Endothelial cell of umbilical vein (primary cell): ENCODE measurements around the gene TAF4B. TPM values are rescaled to one million over a fixed set of nuclear protein-coding genes. Genes with fewer than 3 reads are reported as not detected.
A peak's percentile ranks its signal among the peaks of the same experiment; 100 is the strongest.

Source experiments
- Bru-seq: library from RNA; stranded (reverse); fragments of 400-500 nt; gene quantifications from one replicate; lab custom pipeline; 2021; lab: Mats Ljungman, UMichigan
- BruChase-seq, 2 experiments: library from RNA; stranded (reverse); fragments of 400-500 nt; gene quantifications; one replicate each; lab custom pipeline; 2021; lab: Mats Ljungman, UMichigan
- BruUV-seq: library from RNA; stranded (reverse); fragments of 400-500 nt; replicated peaks from 2 replicates; lab custom pipeline; 2021; lab: Mats Ljungman, UMichigan
- CTCF ChIA-PET: fragments of 300-600, 350-600 bp; sonication (Branson Sonifier 250); formaldehyde crosslinking; loops from one replicate; lab custom pipeline; 2021; ENCODE audit warnings: antibody characterized with exemption, inconsistent platforms; lab: Charles Lee
- POLR2A ChIA-PET: fragments of 300-600, 350-600 bp; sonication (Branson Sonifier 250); formaldehyde crosslinking; loops from one replicate; lab custom pipeline; 2021; ENCODE audit warnings: antibody characterized with exemption, inconsistent platforms; lab: Charles Lee
- DNase-seq: peaks from one replicate; pipeline ENCODE4 v3.0.0-alpha.2; 2011; ENCODE audit warnings: low read depth, low spot score
- FAIRE-seq: peaks from 2 replicates; lab custom pipeline; 2011; peaks lifted over from hg19 to GRCh38; lab: Jason Lieb, UNC
- H2AFZ ChIP-seq: 2 replicates; pipeline ENCODE4 v1.6.0; 2012; ENCODE audit warnings: low read depth, low read length, control low read depth, inconsistent platforms
- H3K27ac ChIP-seq: 2 replicates; pipeline ENCODE4 v1.5.1; 2011; ENCODE audit warnings: low read depth, mild to moderate bottlenecking, control low read depth, low read length, moderate library complexity; ENCODE audit not compliant: insufficient read depth
- H3K27me3 ChIP-seq, 2 experiments: 2 replicates each; pipeline versions ENCODE4 v1.6.0 to v1.6.1; 2011; ENCODE audit warnings: low read length in 2 of 2, mixed read lengths in 1 of 2; ENCODE audit not compliant: control insufficient read depth in 2 of 2, insufficient read depth in 2 of 2
- H3K36me3 ChIP-seq, 2 experiments: 2 replicates in 1 of 2; 3 replicates in 1 of 2; pipeline ENCODE4 v1.5.1; 2011; ENCODE audit warnings: low read length in 2 of 2, mild to moderate bottlenecking in 1 of 2, moderate library complexity in 1 of 2; ENCODE audit not compliant: control insufficient read depth in 2 of 2, insufficient read depth in 2 of 2; ENCODE audit errors: extremely low read depth in 1 of 2
- H3K4me1 ChIP-seq: 3 replicates; pipeline ENCODE4 v1.5.1; 2011; ENCODE audit warnings: mild to moderate bottlenecking, low read length; ENCODE audit not compliant: control insufficient read depth, insufficient read depth; ENCODE audit errors: extremely low read depth
- H3K4me2 ChIP-seq: 2 replicates; pipeline ENCODE4 v1.6.1; 2011; ENCODE audit warnings: low read length, control low read depth, mixed read lengths; ENCODE audit not compliant: insufficient read depth
- H3K4me3 ChIP-seq, 3 experiments: fragments of 200-600 bp in 1 of 3; sonication (generic), shearing (Covaris generic) in 1 of 3; replicated peaks in 1 of 3; 2 replicates each; pipeline ENCODE4 v1.5.1; 2011 to 2016; ENCODE audit warnings: control low read depth in 3 of 3, low read length in 3 of 3, mild to moderate bottlenecking in 2 of 3, inconsistent platforms in 1 of 3, low read depth in 1 of 3, moderate library complexity in 1 of 3; ENCODE audit not compliant: insufficient read depth in 1 of 3
- H3K79me2 ChIP-seq: 2 replicates; pipeline ENCODE4 v1.6.0; 2012; ENCODE audit warnings: low read length, inconsistent platforms; ENCODE audit not compliant: control insufficient read depth, insufficient read depth
- H3K9ac ChIP-seq: replicated peaks from 2 replicates; pipeline ENCODE3; 2011; ENCODE audit warnings: low read length, control low read depth; ENCODE audit not compliant: insufficient read depth; ENCODE audit errors: extremely low read depth
- H3K9me1 ChIP-seq: replicated peaks from 3 replicates; pipeline ENCODE4 v1.6.0; 2011; ENCODE audit warnings: mild to moderate bottlenecking, low read length; ENCODE audit not compliant: control insufficient read depth, insufficient read depth; ENCODE audit errors: extremely low read depth
- H3K9me3 ChIP-seq: replicated peaks from 2 replicates; pipeline ENCODE4 v1.5.1; 2012; ENCODE audit warnings: low read length, inconsistent platforms; ENCODE audit not compliant: control insufficient read depth, insufficient read depth
- H4K20me1 ChIP-seq: replicated peaks from 2 replicates; pipeline ENCODE3; 2011; ENCODE audit warnings: mild to moderate bottlenecking, low read length; ENCODE audit not compliant: control insufficient read depth, insufficient read depth; ENCODE audit errors: extremely low read depth
- EZH2 ChIP-seq: IDR thresholded peaks from 2 replicates; pipeline ENCODE4 v1.6.1; 2012; ENCODE audit warnings: borderline replicate concordance, low read depth, mild to moderate bottlenecking, moderate library complexity, low read length, inconsistent platforms; ENCODE audit not compliant: severe bottlenecking
- FOS ChIP-seq: IDR thresholded peaks from 2 replicates; pipeline ENCODE4 v1.6.1; 2011; ENCODE audit warnings: mild to moderate bottlenecking, low read length, moderate library complexity, borderline replicate concordance; ENCODE audit not compliant: insufficient read depth
- JUN ChIP-seq: IDR thresholded peaks from 2 replicates; pipeline ENCODE4 v1.6.1; 2011; ENCODE audit warnings: borderline replicate concordance, low read depth; ENCODE audit not compliant: insufficient read length, insufficient read depth
- MAX ChIP-seq: IDR thresholded peaks from 2 replicates; pipeline ENCODE4 v1.6.1; 2011; ENCODE audit not compliant: insufficient read depth, insufficient read length
- MYC ChIP-seq: IDR thresholded peaks from one replicate; pipeline ENCODE4 v1.6.1; 2011; ENCODE audit warnings: mild to moderate bottlenecking, low read depth, low read length
- POLR2A ChIP-seq: IDR thresholded peaks from 2 replicates; pipeline ENCODE4 v1.6.1; 2012; ENCODE audit warnings: low read depth, mild to moderate bottlenecking, control low read depth, low read length
- POLR2AphosphoS5 ChIP-seq: IDR thresholded peaks from 2 replicates; pipeline ENCODE4 v1.6.1; 2012; ENCODE audit warnings: low read depth, mild to moderate bottlenecking, control low read depth, low read length, moderate library complexity; ENCODE audit not compliant: insufficient read depth
- dilution Hi-C: fragments of 300-500 bp; cut with MboI; formaldehyde crosslinking; loops from one replicate; pipeline ENCODE4 v1.15.0; 2019; ENCODE audit warnings: low sequenced_read_pairs; ENCODE audit not compliant: extremely low pct_ligation_motif_present
- intact Hi-C: fragments of 100-400 bp; cut with micrococcal nuclease; formaldehyde crosslinking; loops from one replicate; pipeline ENCODE4 v1.10.0; 2022
- long read RNA-seq: library from polyadenylated mRNA; stranded (forward); transcript quantifications from one replicate; pipeline ENCODE4 v2.0.0, GENCODE V29; 2021
- polyA minus RNA-seq, 3 experiments: library from RNA; depleted of rRNA, polyadenylated mRNA; stranded (reverse); fragments of >200 nt; gene quantifications; 1 replicate in 1 of 3; 2 replicates in 2 of 3; pipeline ENCODE4 v1.2.3, GENCODE V29; 2011
- polyA plus RNA-seq, 4 experiments: library from polyadenylated mRNA; depleted of rRNA in 3 of 4; stranded (reverse) in 3 of 4; unstranded in 1 of 4; fragments of >200 nt; gene quantifications; 2 replicates each; pipeline versions ENCODE4 v1.2.1 to v1.2.3, GENCODE V29; 2011 to 2012; ENCODE audit warnings: missing spikeins in 1 of 4
- total RNA-seq: library from RNA; stranded (reverse); gene quantifications from 2 replicates; pipeline ENCODE4 v1.2.3, GENCODE V29; 2021
- TF ChIP-seq, protein P1 (sequence below), 2 donors: IDR thresholded peaks; 1 replicate in 1 of 2; 2 replicates in 1 of 2; pipeline ENCODE4 v1.5.1; 2011; ENCODE audit warnings: low read length in 2 of 2, mild to moderate bottlenecking in 2 of 2, moderate library complexity in 2 of 2, control low read depth in 1 of 2, inconsistent platforms in 1 of 2, low read depth in 1 of 2; ENCODE audit not compliant: insufficient read depth in 1 of 2; ENCODE audit errors: extremely low read depth in 1 of 2

Gene TAF4B
- total RNA-seq (1.2 and 2.0 TPM in 2 replicates), polyA plus RNA-seq (0.47 and 0.49 TPM in 2 replicates), polyA minus RNA-seq (1.8 and 2.0 TPM in 2 replicates), Bru-seq, nascent RNA (percentile 46 among the genes with signal in this experiment), BruChase-seq, experiment 1, labeled RNA remaining after a 6-hour chase (percentile 29 among the genes with signal in this experiment), BruChase-seq, experiment 2, labeled RNA remaining after a 2-hour chase (percentile 30 among the genes with signal in this experiment)
- 0.88 and 0.93 TPM in 2 replicates for polyA plus RNA-seq (2011; cell fraction: cytosol; rRNA removed)
- 1.2 and 1.4 TPM in 2 replicates for polyA plus RNA-seq (2011; cell fraction: nucleus; rRNA removed)
- 1.3 and 2.0 TPM in 2 replicates for polyA plus RNA-seq (2012)
- 12.5 TPM for polyA minus RNA-seq (2011; cell fraction: cytosol; rRNA and poly(A)+ RNA removed)
- 4.3 and 4.5 TPM in 2 replicates for polyA minus RNA-seq (2011; cell fraction: nucleus; rRNA and poly(A)+ RNA removed)
- long read RNA-seq, full-length matches to known transcripts: 2 of 5 reads
- long read RNA-seq, partial matches to known transcripts: 0 of 5 reads
- long read RNA-seq, other reads (novel, unspliced or antisense): 3 of 5 reads

DNA sequence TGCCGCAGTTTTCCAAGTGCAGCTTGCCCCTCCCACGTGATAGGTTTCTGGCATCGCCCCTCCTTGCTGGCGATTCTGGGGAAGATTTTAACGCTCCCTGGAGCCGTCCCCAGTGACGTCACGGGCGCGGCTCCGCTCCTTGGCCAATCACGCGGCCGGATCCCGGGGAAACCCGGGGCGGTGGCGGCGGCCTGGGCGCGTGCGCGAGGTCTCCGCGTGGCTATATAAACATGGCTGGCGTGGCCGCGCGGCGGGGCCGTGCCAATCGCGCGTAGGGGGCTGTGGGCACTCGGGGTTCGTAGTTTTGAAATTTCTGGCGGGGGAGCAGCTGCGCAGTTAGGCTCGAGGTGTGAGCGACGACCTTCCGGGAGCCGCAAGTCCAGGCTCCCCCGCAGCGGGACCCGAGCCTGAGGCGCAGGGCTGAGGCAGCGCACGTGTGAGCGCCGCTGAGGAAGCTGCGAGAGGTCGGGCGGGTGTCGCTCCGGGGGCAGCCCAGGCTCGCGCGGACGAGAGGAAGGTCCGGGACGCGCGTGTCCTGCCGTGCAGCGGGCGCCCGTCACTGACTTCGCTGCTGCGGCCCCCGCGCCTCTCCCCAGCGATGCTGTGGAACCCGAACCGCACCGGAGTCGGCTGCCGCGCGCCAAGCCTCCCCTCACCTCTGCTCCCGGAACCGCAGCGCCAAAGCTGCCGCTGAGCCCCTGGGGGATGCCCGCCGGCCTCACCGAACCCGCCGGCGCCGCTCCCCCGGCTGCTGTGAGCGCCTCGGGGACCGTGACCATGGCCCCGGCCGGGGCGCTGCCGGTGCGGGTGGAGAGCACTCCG is at the start of gene TAF4B:
Gene TAF4B, plus strand, starts transcription at position 217 of the 822 bp plus-strand sequence. Its CDS starts 489 bp downstream, at position 706.
- H3K9ac ChIP-seq: peak within 1 kb of the TSS; percentile 71
- FAIRE-seq (peak; percentile 86), DNase-seq (peak; percentile 93)
- no peaks in the 10 kb centered on the region for H4K20me1 ChIP-seq
- no TSS peak for BruUV-seq
- H3K79me2 ChIP-seq: no peaks in the 10 kb centered on the region
- intact Hi-C loops (loop anchor here (2.0 to 10.0 kb wide), 3 partner anchors 136 to 431 kb away; partner anchors contain the start of gene SS18), dilution Hi-C loops (no loop called here)
- peak within 1 kb of the TSS; percentile 99 for H2AFZ ChIP-seq
- ChIA-PET POLR2A (no interaction called here), CTCF (interaction anchor here (1.1 to 1.2 kb wide), 2 partner anchors 81 to 157 kb away, joined by 3 to 4 read pairs; no protein-coding TSS in a partner anchor)
- no peaks in the 10 kb centered on the region for H3K36me3 ChIP-seq
- peaks cover 6 to 13% of the 10 kb centered on the region in 2 experiments for H3K27me3 ChIP-seq
- TF ChIP-seq FOS: no peak
- peak; percentile 51 for TF ChIP-seq MAX
- no peak for TF ChIP-seq JUN
- TF ChIP-seq MYC: no peak
- TF ChIP-seq EZH2: no peak
- no peak for TF ChIP-seq POLR2A
- no peak for TF ChIP-seq POLR2AphosphoS5
- TF ChIP-seq, protein P1, sequence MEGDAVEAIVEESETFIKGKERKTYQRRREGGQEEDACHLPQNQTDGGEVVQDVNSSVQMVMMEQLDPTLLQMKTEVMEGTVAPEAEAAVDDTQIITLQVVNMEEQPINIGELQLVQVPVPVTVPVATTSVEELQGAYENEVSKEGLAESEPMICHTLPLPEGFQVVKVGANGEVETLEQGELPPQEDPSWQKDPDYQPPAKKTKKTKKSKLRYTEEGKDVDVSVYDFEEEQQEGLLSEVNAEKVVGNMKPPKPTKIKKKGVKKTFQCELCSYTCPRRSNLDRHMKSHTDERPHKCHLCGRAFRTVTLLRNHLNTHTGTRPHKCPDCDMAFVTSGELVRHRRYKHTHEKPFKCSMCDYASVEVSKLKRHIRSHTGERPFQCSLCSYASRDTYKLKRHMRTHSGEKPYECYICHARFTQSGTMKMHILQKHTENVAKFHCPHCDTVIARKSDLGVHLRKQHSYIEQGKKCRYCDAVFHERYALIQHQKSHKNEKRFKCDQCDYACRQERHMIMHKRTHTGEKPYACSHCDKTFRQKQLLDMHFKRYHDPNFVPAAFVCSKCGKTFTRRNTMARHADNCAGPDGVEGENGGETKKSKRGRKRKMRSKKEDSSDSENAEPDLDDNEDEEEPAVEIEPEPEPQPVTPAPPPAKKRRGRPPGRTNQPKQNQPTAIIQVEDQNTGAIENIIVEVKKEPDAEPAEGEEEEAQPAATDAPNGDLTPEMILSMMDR (IDR thresholded peaks at IDR 0.05; ENCODE audit: extremely low read depth in 1 of 2, insufficient read depth in 1 of 2, low read depth in 1 of 2, low read length in 2 of 2): no peak
- H3K27ac ChIP-seq: peak within 1 kb of the TSS; percentile 28
- no peaks in the 10 kb centered on the region for H3K9me1 ChIP-seq
- peak within 1 kb of the TSS; percentile 70 to 85 (median 75) for H3K4me3 ChIP-seq
- peak within 1 kb of the TSS; percentile 99 for H3K4me2 ChIP-seq
- peaks cover 11% of the 10 kb centered on the region for H3K4me1 ChIP-seq
- H3K9me3 ChIP-seq: no peaks in the 10 kb centered on the region
